RPMI8226 (cell line): ENCODE results near the gene ACYP2.
"Not testable (repeated sequence)": the region's sequence is repeated elsewhere in the genome, so short reads cannot be mapped to it uniquely, and the experiment has no call there.

Source experiments
- DNase-seq: peaks from one replicate; pipeline ENCODE4 v3.0.0-alpha.2; 2015

Gene ACYP2

DNA sequence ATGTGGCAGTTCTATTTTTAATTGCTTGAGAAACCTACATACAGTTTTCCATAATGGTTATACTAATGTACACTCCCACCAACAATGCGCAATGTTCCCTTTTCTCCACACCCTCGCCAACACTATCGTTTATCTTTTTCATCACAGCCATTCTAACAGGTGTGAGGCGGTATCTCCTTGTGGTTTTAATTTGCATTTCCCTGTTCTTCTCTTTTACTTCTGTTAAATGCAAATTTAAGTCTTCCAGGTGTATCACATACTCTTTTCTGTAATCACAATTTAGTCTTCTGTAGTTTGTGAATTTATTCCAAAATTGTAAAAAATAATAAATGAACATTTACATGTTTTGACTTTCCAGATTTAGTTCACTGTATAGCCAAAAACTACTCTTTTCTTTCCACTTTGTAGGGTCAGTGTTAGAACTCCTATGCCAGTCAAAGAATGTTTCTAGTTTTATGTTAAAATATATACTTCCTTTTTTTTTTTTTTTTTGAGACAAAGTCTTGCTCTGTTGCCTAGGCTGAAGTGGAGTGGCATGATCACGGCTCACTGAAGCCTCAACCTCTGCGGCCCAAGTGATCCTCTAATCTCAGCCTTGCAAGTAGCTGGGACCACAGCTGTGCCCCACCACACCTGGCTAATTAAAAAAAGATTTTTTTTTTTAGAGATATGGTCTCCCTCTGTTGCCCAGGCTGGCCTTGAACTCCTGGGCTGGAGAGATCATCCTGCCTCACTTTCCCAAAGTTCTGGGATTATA lies 15.4 kb upstream of the ACYP2 start:
- DNase-seq, result peak; percentile 20

- DNase-seq, result no peak
Measured at GRCh38 chr2:54100772-54101171, 14.6 kb upstream of the ACYP2 start.

GRCh38 chr2:54103454-54104314 lies 11.7 kb upstream of the ACYP2 start:
- DNase-seq, result peak; percentile 88

- peak; percentile 61 for DNase-seq
Measured at GRCh38 chr2:54106631-54107454, 8.6 kb upstream of the ACYP2 start.

DNA sequence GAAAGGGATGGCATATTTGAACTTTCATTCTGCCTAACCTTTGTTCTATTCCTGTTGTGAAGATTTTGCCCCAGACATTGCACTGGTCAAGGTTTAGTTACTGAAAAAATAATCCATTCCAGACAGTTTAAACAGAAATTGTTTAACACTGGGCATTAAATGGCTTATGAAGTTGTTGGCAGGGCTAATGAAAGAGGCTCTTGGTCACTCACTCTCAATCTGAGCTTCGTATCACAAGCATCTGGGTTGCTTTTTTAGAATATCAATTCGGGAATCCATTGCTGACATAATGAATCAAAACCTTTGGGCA lies 8.0 kb upstream of the ACYP2 start:
- DNase-seq, result no peak

- no peak for DNase-seq
Measured at GRCh38 chr2:54107903-54108615, 7.4 kb upstream of the ACYP2 start.

GRCh38 chr2:54109848-54110247 lies 5.6 kb upstream of the ACYP2 start:
- no peak for DNase-seq

- DNase-seq, result not testable (repeated sequence)
Measured at GRCh38 chr2:54114479-54114878, 936 bp upstream of the ACYP2 start.

- no peak for DNase-seq
Measured at GRCh38 chr2:54114936-54115283, 505 bp upstream of the ACYP2 start.

GRCh38 chr2:54116598-54116997 lies 1.2 kb downstream of the ACYP2 start:
- not testable (repeated sequence) for DNase-seq

DNA sequence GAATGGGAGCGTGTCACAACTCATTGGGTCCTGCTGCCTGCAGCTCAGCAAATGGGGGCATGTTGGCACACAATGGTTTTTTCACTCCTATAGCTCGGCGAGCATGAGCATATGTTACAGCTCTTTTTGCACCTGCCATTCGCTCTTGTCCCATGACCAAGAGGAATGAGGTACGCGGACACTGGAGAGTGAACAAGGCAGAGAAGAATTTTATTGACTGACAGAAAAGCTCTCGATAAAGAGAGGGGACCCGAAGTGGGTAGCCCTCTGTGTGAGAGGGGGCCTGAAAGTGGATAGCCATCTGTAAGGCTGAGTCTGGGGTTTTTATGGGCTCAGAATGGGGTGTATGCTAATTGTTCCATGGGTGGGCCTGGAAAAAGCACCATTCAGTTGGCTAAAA lies 5.5 kb downstream of the ACYP2 start:
- DNase-seq, result no peak

GRCh38 chr2:54122171-54122935 lies 6.9 kb downstream of the ACYP2 start:
- no peak for DNase-seq

DNA sequence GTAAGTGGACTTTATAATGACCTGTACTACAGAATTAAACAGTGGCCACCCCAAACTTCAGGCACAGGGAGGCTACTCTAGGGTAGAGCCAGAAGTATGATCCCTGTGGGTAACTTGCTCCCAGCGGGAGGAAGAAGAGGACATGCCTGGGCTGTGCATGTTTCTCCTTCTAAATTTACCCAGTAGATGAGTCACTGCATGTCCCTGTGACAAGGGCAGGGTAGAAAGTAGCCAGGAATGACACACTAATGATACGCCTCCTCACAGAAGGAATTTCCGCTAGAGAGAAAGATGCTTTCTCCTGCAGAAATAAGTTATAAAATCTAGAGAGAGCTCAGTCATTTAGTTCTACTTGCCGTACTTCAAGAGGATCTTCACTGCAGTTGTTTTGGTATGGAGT lies 7.5 kb downstream of the ACYP2 start:
- no peak for DNase-seq

GRCh38 chr2:54127174-54127573 lies 11.8 kb downstream of the ACYP2 start:
- DNase-seq, result not testable (repeated sequence)

- no peak for DNase-seq
Measured at GRCh38 chr2:54133056-54133455, 17.6 kb downstream of the ACYP2 start.

- no peak for DNase-seq
Measured at GRCh38 chr2:54139210-54139609, 23.8 kb downstream of the ACYP2 start.

- no peak for DNase-seq
Measured at GRCh38 chr2:54143780-54144179, 28.4 kb downstream of the ACYP2 start.

DNA sequence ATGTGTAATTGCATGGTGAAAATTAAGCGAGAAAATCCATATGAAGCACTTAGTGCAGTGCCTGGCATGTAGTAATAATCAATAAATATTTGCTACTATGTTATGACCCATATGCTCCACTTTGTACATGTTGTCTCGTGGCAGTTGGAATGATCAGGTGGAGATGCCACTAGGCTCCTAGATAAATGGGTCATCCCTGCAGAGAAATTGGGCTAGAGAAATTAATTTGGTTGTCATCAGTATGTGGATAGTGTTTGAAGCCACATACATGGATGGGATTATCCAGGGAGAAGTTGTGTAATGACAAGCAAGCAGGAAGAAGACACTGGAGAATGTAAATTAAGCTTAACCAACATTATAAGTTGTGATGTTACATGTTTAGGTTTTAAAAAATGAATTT lies 33.0 kb downstream of the ACYP2 start:
- DNase-seq, result no peak

GRCh38 chr2:54149638-54150441 lies 34.4 kb downstream of the ACYP2 start:
- no peak for DNase-seq

- DNase-seq, result no peak
Measured at GRCh38 chr2:54158311-54158710, 42.9 kb downstream of the ACYP2 start.
